ENCODE measurements around the gene SERTM1.

Gene SERTM1

DNA sequence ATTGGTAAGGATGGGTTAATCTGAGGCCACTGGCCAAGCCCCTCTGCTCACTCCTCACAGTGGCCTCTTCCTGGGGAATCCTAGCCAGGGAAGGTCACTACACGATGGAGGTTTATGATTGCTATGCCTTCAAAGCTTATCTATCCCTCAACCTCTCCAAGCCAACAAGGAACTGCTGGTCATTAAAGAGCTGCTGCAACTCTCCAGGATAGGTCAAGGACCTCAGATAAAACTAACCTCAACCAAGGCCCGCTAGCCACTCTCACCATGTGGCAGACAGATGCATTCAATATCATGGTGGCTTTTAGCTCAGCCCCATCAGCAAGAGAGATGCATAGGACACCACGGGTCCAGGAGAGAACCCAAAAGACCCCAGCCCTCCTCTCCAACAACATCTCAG is 71.6 kb downstream of the SERTM1 start:
- Histone ChIP-seq H3K4me3 (ENCODE audit: low read depth, low read length) (no peak overlapping the region), H3K27ac (ENCODE audit: extremely low read depth, low read depth, low read length) (no peak overlapping the region), H3K4me1 (ENCODE audit: control insufficient read depth, insufficient read depth, low read length) (no peaks in the 10 kb centered on the region), H3K9me3 (ENCODE audit: control insufficient read depth, insufficient read depth, low read depth, low read length) (no peaks in the 10 kb centered on the region), H3K36me3 (ENCODE audit: control insufficient read depth in 2 of 2, insufficient read depth in 1 of 2, low read length in 2 of 2) (no peaks in the 10 kb centered on the region)
- TF ChIP-seq ZNF555 (tag by site-specific recombination; conservative IDR thresholded peaks at IDR 0.05) (no peak), SP7 (tag by site-specific recombination; IDR thresholded peaks at IDR 0.05) (no peak), ZNF274 (IDR thresholded peaks at IDR 0.05; ENCODE audit: low read length) (no peak), ZNF274 (tag by site-specific recombination; IDR thresholded peaks at IDR 0.05; ENCODE audit: borderline replicate concordance) (no peak), ZNF658 (tag by site-specific recombination; IDR thresholded peaks at IDR 0.05) (no peak), ZNF223 (tag by site-specific recombination; IDR thresholded peaks at IDR 0.05) (no peak), ZNF626 (tag by site-specific recombination; IDR thresholded peaks at IDR 0.05) (no peak), ZNF558 (tag by site-specific recombination; IDR thresholded peaks at IDR 0.05) (no peak), ZNF341 (tag by site-specific recombination; IDR thresholded peaks at IDR 0.05; ENCODE audit: low read depth) (no peak)
- TF ChIP-seq, protein P1, sequence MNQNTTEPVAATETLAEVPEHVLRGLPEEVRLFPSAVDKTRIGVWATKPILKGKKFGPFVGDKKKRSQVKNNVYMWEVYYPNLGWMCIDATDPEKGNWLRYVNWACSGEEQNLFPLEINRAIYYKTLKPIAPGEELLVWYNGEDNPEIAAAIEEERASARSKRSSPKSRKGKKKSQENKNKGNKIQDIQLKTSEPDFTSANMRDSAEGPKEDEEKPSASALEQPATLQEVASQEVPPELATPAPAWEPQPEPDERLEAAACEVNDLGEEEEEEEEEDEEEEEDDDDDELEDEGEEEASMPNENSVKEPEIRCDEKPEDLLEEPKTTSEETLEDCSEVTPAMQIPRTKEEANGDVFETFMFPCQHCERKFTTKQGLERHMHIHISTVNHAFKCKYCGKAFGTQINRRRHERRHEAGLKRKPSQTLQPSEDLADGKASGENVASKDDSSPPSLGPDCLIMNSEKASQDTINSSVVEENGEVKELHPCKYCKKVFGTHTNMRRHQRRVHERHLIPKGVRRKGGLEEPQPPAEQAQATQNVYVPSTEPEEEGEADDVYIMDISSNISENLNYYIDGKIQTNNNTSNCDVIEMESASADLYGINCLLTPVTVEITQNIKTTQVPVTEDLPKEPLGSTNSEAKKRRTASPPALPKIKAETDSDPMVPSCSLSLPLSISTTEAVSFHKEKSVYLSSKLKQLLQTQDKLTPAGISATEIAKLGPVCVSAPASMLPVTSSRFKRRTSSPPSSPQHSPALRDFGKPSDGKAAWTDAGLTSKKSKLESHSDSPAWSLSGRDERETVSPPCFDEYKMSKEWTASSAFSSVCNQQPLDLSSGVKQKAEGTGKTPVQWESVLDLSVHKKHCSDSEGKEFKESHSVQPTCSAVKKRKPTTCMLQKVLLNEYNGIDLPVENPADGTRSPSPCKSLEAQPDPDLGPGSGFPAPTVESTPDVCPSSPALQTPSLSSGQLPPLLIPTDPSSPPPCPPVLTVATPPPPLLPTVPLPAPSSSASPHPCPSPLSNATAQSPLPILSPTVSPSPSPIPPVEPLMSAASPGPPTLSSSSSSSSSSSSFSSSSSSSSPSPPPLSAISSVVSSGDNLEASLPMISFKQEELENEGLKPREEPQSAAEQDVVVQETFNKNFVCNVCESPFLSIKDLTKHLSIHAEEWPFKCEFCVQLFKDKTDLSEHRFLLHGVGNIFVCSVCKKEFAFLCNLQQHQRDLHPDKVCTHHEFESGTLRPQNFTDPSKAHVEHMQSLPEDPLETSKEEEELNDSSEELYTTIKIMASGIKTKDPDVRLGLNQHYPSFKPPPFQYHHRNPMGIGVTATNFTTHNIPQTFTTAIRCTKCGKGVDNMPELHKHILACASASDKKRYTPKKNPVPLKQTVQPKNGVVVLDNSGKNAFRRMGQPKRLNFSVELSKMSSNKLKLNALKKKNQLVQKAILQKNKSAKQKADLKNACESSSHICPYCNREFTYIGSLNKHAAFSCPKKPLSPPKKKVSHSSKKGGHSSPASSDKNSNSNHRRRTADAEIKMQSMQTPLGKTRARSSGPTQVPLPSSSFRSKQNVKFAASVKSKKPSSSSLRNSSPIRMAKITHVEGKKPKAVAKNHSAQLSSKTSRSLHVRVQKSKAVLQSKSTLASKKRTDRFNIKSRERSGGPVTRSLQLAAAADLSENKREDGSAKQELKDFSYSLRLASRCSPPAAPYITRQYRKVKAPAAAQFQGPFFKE (tag by site-specific recombination; IDR thresholded peaks at IDR 0.05; ENCODE audit: borderline replicate concordance) = no peak
- TF ChIP-seq, protein P2, sequence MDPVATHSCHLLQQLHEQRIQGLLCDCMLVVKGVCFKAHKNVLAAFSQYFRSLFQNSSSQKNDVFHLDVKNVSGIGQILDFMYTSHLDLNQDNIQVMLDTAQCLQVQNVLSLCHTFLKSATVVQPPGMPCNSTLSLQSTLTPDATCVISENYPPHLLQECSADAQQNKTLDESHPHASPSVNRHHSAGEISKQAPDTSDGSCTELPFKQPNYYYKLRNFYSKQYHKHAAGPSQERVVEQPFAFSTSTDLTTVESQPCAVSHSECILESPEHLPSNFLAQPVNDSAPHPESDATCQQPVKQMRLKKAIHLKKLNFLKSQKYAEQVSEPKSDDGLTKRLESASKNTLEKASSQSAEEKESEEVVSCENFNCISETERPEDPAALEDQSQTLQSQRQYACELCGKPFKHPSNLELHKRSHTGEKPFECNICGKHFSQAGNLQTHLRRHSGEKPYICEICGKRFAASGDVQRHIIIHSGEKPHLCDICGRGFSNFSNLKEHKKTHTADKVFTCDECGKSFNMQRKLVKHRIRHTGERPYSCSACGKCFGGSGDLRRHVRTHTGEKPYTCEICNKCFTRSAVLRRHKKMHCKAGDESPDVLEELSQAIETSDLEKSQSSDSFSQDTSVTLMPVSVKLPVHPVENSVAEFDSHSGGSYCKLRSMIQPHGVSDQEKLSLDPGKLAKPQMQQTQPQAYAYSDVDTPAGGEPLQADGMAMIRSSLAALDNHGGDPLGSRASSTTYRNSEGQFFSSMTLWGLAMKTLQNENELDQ (tag by site-specific recombination; IDR thresholded peaks at IDR 0.05; ENCODE audit: low read depth) = no peak
- TF ChIP-seq, protein P3, sequence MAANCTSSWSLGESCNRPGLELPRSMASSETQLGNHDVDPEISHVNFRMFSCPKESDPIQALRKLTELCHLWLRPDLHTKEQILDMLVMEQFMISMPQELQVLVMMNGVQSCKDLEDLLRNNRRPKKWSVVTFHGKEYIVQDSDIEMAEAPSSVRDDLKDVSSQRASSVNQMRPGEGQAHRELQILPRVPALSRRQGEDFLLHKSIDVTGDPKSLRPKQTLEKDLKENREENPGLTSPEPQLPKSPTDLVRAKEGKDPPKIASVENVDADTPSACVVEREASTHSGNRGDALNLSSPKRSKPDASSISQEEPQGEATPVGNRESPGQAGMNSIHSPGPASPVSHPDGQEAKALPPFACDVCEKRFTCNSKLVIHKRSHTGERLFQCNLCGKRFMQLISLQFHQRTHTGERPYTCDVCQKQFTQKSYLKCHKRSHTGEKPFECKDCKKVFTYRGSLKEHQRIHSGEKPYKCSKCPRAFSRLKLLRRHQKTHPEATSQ (tag by site-specific recombination; IDR thresholded peaks at IDR 0.05) = no peak
- TF ChIP-seq, protein P4, sequence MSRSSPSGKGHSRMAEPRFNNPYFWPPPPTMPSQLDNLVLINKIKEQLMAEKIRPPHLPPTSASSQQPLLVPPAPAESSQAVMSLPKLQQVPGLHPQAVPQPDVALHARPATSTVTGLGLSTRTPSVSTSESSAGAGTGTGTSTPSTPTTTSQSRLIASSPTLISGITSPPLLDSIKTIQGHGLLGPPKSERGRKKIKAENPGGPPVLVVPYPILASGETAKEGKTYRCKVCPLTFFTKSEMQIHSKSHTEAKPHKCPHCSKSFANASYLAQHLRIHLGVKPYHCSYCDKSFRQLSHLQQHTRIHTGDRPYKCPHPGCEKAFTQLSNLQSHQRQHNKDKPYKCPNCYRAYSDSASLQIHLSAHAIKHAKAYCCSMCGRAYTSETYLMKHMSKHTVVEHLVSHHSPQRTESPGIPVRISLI (tag by site-specific recombination; IDR thresholded peaks at IDR 0.05) = no peak
- POLR2A ChIA-PET = no interaction called here
- CTCF ChIA-PET = interaction anchor here (2.6 kb wide), 1 partner anchor 10 kb away, joined by 11 read pairs; no protein-coding TSS in a partner anchor

DNA sequence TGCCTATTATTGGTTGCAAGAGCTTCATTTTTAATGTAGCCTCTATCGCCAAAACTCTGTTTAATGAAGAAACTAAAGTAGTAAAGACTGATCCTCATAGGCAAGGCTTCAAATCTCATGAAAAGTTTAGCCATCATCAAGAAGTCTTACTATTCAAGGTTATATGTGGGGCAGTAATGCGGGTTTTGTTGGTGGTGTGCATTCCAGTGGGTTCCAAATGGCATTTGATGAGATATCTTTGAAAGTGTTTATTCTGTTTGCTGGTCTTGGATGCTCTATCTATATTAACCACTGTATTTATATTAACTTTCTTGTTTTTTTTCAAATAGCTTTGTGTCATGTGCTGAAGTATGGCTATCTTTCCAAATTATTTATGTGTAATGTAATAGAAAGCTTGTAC is 72.2 kb downstream of the SERTM1 start:
- ChIA-PET POLR2A (no interaction called here), CTCF (interaction anchor here (0.7 to 2.6 kb wide), 2 partner anchors 10 to 27 kb away, joined by 4 to 11 read pairs; no protein-coding TSS in a partner anchor)
- H3K9me3 ChIP-seq (ENCODE audit: control insufficient read depth, insufficient read depth, low read depth, low read length) = no peaks in the 10 kb centered on the region
- H3K27ac ChIP-seq (ENCODE audit: extremely low read depth, low read depth, low read length) = no peak overlapping the region
- H3K36me3 ChIP-seq (ENCODE audit: control insufficient read depth in 2 of 2, insufficient read depth in 1 of 2, low read length in 2 of 2) = no peaks in the 10 kb centered on the region
- TF ChIP-seq ZNF169 (tag by site-specific recombination; IDR thresholded peaks at IDR 0.05) (no peak), ZBTB20 (tag by site-specific recombination; IDR thresholded peaks at IDR 0.05) (no peak), ZNF544 (tag by site-specific recombination; IDR thresholded peaks at IDR 0.05) (no peak)
- TF ChIP-seq, protein P5, sequence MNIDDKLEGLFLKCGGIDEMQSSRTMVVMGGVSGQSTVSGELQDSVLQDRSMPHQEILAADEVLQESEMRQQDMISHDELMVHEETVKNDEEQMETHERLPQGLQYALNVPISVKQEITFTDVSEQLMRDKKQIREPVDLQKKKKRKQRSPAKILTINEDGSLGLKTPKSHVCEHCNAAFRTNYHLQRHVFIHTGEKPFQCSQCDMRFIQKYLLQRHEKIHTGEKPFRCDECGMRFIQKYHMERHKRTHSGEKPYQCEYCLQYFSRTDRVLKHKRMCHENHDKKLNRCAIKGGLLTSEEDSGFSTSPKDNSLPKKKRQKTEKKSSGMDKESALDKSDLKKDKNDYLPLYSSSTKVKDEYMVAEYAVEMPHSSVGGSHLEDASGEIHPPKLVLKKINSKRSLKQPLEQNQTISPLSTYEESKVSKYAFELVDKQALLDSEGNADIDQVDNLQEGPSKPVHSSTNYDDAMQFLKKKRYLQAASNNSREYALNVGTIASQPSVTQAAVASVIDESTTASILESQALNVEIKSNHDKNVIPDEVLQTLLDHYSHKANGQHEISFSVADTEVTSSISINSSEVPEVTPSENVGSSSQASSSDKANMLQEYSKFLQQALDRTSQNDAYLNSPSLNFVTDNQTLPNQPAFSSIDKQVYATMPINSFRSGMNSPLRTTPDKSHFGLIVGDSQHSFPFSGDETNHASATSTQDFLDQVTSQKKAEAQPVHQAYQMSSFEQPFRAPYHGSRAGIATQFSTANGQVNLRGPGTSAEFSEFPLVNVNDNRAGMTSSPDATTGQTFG (tag by site-specific recombination; IDR thresholded peaks at IDR 0.05; ENCODE audit: borderline replicate concordance) = no peak
- H3K4me1 ChIP-seq (ENCODE audit: control insufficient read depth, insufficient read depth, low read length) = no peaks in the 10 kb centered on the region
- H3K4me3 ChIP-seq (ENCODE audit: low read depth, low read length) = no peak overlapping the region
